Endothelial cell of umbilical vein (primary cell): Measurements from ENCODE around the gene FAM3D. TPM values are rescaled to one million over a fixed set of nuclear protein-coding genes. Genes with fewer than 3 reads are reported as not detected.

Source experiments
- BruUV-seq: library from RNA; stranded (reverse); fragments of 400-500 nt; replicated peaks from 2 replicates; lab custom pipeline; 2021; lab: Mats Ljungman, UMichigan
- CTCF ChIA-PET: fragments of 300-600, 350-600 bp; sonication (Branson Sonifier 250); formaldehyde crosslinking; loops from one replicate; lab custom pipeline; 2021; ENCODE audit warnings: antibody characterized with exemption, inconsistent platforms; lab: Charles Lee
- POLR2A ChIA-PET: fragments of 300-600, 350-600 bp; sonication (Branson Sonifier 250); formaldehyde crosslinking; loops from one replicate; lab custom pipeline; 2021; ENCODE audit warnings: antibody characterized with exemption, inconsistent platforms; lab: Charles Lee
- DNase-seq: peaks from one replicate; pipeline ENCODE4 v3.0.0-alpha.2; 2011; ENCODE audit warnings: low read depth, low spot score
- FAIRE-seq: peaks from 2 replicates; lab custom pipeline; 2011; peaks lifted over from hg19 to GRCh38; lab: Jason Lieb, UNC
- H2AFZ ChIP-seq: 2 replicates; pipeline ENCODE4 v1.6.0; 2012; ENCODE audit warnings: low read depth, low read length, control low read depth, inconsistent platforms
- H3K27ac ChIP-seq: 2 replicates; pipeline ENCODE4 v1.5.1; 2011; ENCODE audit warnings: low read depth, mild to moderate bottlenecking, control low read depth, low read length, moderate library complexity; ENCODE audit not compliant: insufficient read depth
- H3K27me3 ChIP-seq, 2 experiments: 2 replicates each; pipeline versions ENCODE4 v1.6.0 to v1.6.1; 2011; ENCODE audit warnings: low read length in 2 of 2, mixed read lengths in 1 of 2; ENCODE audit not compliant: control insufficient read depth in 2 of 2, insufficient read depth in 2 of 2
- H3K36me3 ChIP-seq, 2 experiments: 2 replicates in 1 of 2; 3 replicates in 1 of 2; pipeline ENCODE4 v1.5.1; 2011; ENCODE audit warnings: low read length in 2 of 2, mild to moderate bottlenecking in 1 of 2, moderate library complexity in 1 of 2; ENCODE audit not compliant: control insufficient read depth in 2 of 2, insufficient read depth in 2 of 2; ENCODE audit errors: extremely low read depth in 1 of 2
- H3K4me1 ChIP-seq: 3 replicates; pipeline ENCODE4 v1.5.1; 2011; ENCODE audit warnings: mild to moderate bottlenecking, low read length; ENCODE audit not compliant: control insufficient read depth, insufficient read depth; ENCODE audit errors: extremely low read depth
- H3K4me2 ChIP-seq: 2 replicates; pipeline ENCODE4 v1.6.1; 2011; ENCODE audit warnings: low read length, control low read depth, mixed read lengths; ENCODE audit not compliant: insufficient read depth
- H3K4me3 ChIP-seq, 3 experiments: fragments of 200-600 bp in 1 of 3; sonication (generic), shearing (Covaris generic) in 1 of 3; replicated peaks in 1 of 3; 2 replicates each; pipeline ENCODE4 v1.5.1; 2011 to 2016; ENCODE audit warnings: control low read depth in 3 of 3, low read length in 3 of 3, mild to moderate bottlenecking in 2 of 3, inconsistent platforms in 1 of 3, low read depth in 1 of 3, moderate library complexity in 1 of 3; ENCODE audit not compliant: insufficient read depth in 1 of 3
- H3K79me2 ChIP-seq: 2 replicates; pipeline ENCODE4 v1.6.0; 2012; ENCODE audit warnings: low read length, inconsistent platforms; ENCODE audit not compliant: control insufficient read depth, insufficient read depth
- H3K9ac ChIP-seq: replicated peaks from 2 replicates; pipeline ENCODE3; 2011; ENCODE audit warnings: low read length, control low read depth; ENCODE audit not compliant: insufficient read depth; ENCODE audit errors: extremely low read depth
- H3K9me1 ChIP-seq: replicated peaks from 3 replicates; pipeline ENCODE4 v1.6.0; 2011; ENCODE audit warnings: mild to moderate bottlenecking, low read length; ENCODE audit not compliant: control insufficient read depth, insufficient read depth; ENCODE audit errors: extremely low read depth
- H3K9me3 ChIP-seq: replicated peaks from 2 replicates; pipeline ENCODE4 v1.5.1; 2012; ENCODE audit warnings: low read length, inconsistent platforms; ENCODE audit not compliant: control insufficient read depth, insufficient read depth
- H4K20me1 ChIP-seq: replicated peaks from 2 replicates; pipeline ENCODE3; 2011; ENCODE audit warnings: mild to moderate bottlenecking, low read length; ENCODE audit not compliant: control insufficient read depth, insufficient read depth; ENCODE audit errors: extremely low read depth
- EZH2 ChIP-seq: IDR thresholded peaks from 2 replicates; pipeline ENCODE4 v1.6.1; 2012; ENCODE audit warnings: borderline replicate concordance, low read depth, mild to moderate bottlenecking, moderate library complexity, low read length, inconsistent platforms; ENCODE audit not compliant: severe bottlenecking
- GATA2 ChIP-seq: IDR thresholded peaks from 2 replicates; pipeline ENCODE4 v1.7.0; 2011; ENCODE audit warnings: low read depth, mild to moderate bottlenecking, moderate library complexity, mixed read lengths, low read length; ENCODE audit not compliant: insufficient read length, insufficient read depth
- JUN ChIP-seq: IDR thresholded peaks from 2 replicates; pipeline ENCODE4 v1.6.1; 2011; ENCODE audit warnings: borderline replicate concordance, low read depth; ENCODE audit not compliant: insufficient read length, insufficient read depth
- MYC ChIP-seq: IDR thresholded peaks from one replicate; pipeline ENCODE4 v1.6.1; 2011; ENCODE audit warnings: mild to moderate bottlenecking, low read depth, low read length
- POLR2A ChIP-seq: IDR thresholded peaks from 2 replicates; pipeline ENCODE4 v1.6.1; 2012; ENCODE audit warnings: low read depth, mild to moderate bottlenecking, control low read depth, low read length
- POLR2AphosphoS5 ChIP-seq: IDR thresholded peaks from 2 replicates; pipeline ENCODE4 v1.6.1; 2012; ENCODE audit warnings: low read depth, mild to moderate bottlenecking, control low read depth, low read length, moderate library complexity; ENCODE audit not compliant: insufficient read depth
- dilution Hi-C: fragments of 300-500 bp; cut with MboI; formaldehyde crosslinking; loops from one replicate; pipeline ENCODE4 v1.15.0; 2019; ENCODE audit warnings: low sequenced_read_pairs; ENCODE audit not compliant: extremely low pct_ligation_motif_present
- intact Hi-C: fragments of 100-400 bp; cut with micrococcal nuclease; formaldehyde crosslinking; loops from one replicate; pipeline ENCODE4 v1.10.0; 2022
- polyA plus RNA-seq, 4 experiments: library from polyadenylated mRNA; depleted of rRNA in 3 of 4; stranded (reverse) in 3 of 4; unstranded in 1 of 4; fragments of >200 nt; gene quantifications; 2 replicates each; pipeline versions ENCODE4 v1.2.1 to v1.2.3, GENCODE V29; 2011 to 2012; ENCODE audit warnings: missing spikeins in 1 of 4
- total RNA-seq: library from RNA; stranded (reverse); gene quantifications from 2 replicates; pipeline ENCODE4 v1.2.3, GENCODE V29; 2021
- TF ChIP-seq, protein P1 (sequence below): IDR thresholded peaks from 2 replicates; pipeline ENCODE4 v1.6.1; 2011; ENCODE audit not compliant: insufficient read depth, insufficient read length
- TF ChIP-seq, protein P2 (sequence below), 2 donors: IDR thresholded peaks; 1 replicate in 1 of 2; 2 replicates in 1 of 2; pipeline ENCODE4 v1.5.1; 2011; ENCODE audit warnings: low read length in 2 of 2, mild to moderate bottlenecking in 2 of 2, moderate library complexity in 2 of 2, control low read depth in 1 of 2, inconsistent platforms in 1 of 2, low read depth in 1 of 2; ENCODE audit not compliant: insufficient read depth in 1 of 2; ENCODE audit errors: extremely low read depth in 1 of 2

The FAM3D gene
- total and polyA plus RNA-seq, 2 donors (not counting 3 experiments of a cell fraction or from before 2014, with no cell fraction given): 0.12 TPM; not detected in 1

DNA sequence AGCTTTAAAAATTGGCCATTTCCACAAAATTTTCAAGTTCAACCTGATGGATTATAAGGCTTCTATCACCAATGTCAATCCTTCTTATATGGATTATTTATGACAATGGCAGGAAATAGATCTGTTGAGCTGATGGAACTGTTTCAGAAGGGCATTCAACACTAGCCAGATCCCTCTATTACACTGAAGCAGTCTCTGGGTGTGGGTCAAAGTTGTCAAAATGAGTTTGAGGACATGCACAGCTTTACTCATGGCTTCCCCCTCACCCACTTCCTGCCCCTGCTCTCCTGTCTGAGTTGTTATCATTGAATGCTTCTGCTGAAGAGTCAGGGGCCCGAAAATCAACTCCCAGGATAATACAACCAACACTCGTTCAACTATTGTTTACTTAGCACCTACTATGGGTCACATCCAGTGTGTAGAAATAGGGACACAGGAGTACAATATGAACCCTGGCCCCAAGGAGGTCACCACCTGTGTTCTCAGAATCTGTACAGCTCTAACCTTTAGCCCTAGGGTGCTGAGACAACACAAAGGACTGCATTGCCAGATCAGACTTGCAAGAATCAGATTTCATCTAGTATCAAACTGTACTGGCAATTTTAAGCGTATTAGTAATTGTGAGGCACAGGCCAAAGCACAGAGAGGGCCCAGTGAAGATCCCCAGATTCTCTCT is 41.7 kb upstream of the FAM3D start:
- Histone ChIP-seq H3K27ac (no peak overlapping the region), H3K4me1 (no peaks in the 10 kb centered on the region), H2AFZ (no peak overlapping the region), H3K9ac (no peak overlapping the region), H3K4me3 (no peak overlapping the region), H3K27me3 (no peaks in the 10 kb centered on the region), H3K4me2 (no peak overlapping the region), H3K79me2 (no peaks in the 10 kb centered on the region), H3K36me3 (no peaks in the 10 kb centered on the region), H3K9me1 (no peaks in the 10 kb centered on the region), H4K20me1 (no peaks in the 10 kb centered on the region), H3K9me3 (no peaks in the 10 kb centered on the region)
- no peak for DNase-seq
- no peak for FAIRE-seq
- no TSS peak for BruUV-seq
- ChIA-PET POLR2A (no interaction called here), CTCF (interaction anchor here (1.4 kb wide), 1 partner anchor 78 kb away, joined by 3 read pairs; no protein-coding TSS in a partner anchor)
- TF ChIP-seq, protein P1, sequence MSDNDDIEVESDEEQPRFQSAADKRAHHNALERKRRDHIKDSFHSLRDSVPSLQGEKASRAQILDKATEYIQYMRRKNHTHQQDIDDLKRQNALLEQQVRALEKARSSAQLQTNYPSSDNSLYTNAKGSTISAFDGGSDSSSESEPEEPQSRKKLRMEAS: no peak
- TF ChIP-seq POLR2A: no peak
- TF ChIP-seq JUN: no peak
- no peak for TF ChIP-seq EZH2
- no peak for TF ChIP-seq POLR2AphosphoS5
- no peak for TF ChIP-seq GATA2
- TF ChIP-seq MYC: no peak
- TF ChIP-seq, protein P2, sequence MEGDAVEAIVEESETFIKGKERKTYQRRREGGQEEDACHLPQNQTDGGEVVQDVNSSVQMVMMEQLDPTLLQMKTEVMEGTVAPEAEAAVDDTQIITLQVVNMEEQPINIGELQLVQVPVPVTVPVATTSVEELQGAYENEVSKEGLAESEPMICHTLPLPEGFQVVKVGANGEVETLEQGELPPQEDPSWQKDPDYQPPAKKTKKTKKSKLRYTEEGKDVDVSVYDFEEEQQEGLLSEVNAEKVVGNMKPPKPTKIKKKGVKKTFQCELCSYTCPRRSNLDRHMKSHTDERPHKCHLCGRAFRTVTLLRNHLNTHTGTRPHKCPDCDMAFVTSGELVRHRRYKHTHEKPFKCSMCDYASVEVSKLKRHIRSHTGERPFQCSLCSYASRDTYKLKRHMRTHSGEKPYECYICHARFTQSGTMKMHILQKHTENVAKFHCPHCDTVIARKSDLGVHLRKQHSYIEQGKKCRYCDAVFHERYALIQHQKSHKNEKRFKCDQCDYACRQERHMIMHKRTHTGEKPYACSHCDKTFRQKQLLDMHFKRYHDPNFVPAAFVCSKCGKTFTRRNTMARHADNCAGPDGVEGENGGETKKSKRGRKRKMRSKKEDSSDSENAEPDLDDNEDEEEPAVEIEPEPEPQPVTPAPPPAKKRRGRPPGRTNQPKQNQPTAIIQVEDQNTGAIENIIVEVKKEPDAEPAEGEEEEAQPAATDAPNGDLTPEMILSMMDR (IDR thresholded peaks at IDR 0.05; ENCODE audit: extremely low read depth in 1 of 2, insufficient read depth in 1 of 2, low read depth in 1 of 2, low read length in 2 of 2): no peak
- dilution Hi-C loops (no loop called here), intact Hi-C loops (no loop called here)
